ENCODE results near the gene FAXC. TPM values are rescaled to one million over a fixed set of nuclear protein-coding genes. Genes with fewer than 3 reads are reported as not detected.

Gene FAXC
- total RNA-seq, 4 donors from 2014 or later, result 0.20 to 1.5 (median 0.80) TPM; not detected in 1

Other genes starting within 250 kb of the FAXC start
- gene COQ3, start 44.5 kb upstream of the FAXC start, total RNA-seq, result 10 to 100 TPM in 1 of 4 donors, 1 to 10 TPM in 3; 4.2 to 11.4 (median 7.3) TPM
- 10 to 100 TPM; 20.5 to 86.1 (median 25.2) TPM for gene PNISR, start 75.6 kb upstream of the FAXC start, total RNA-seq
- gene USP45, start 165.7 kb upstream of the FAXC start, total RNA-seq, result 10 to 100 TPM in 3 of 4 donors, 1 to 10 TPM in 1; 7.6 to 14.6 (median 11.1) TPM
- gene CCNC, start 219.0 kb upstream of the FAXC start, total RNA-seq, result 10 to 100 TPM; 18.1 to 45.4 (median 25.8) TPM